HepG2 (cell line): ENCODE measurements around the gene LTB4R2. TPM values are rescaled to one million over a fixed set of nuclear protein-coding genes. Genes with fewer than 3 reads are reported as not detected.

Source experiments
- ATAC-seq: fragments of 200-7000 bp; cut with Tn5 transposase; 3 replicates; pipeline ENCODE4 v1.9.1; 2020; ENCODE audit warnings: mild to moderate bottlenecking, moderate library complexity
- BruUV-seq: library from RNA; stranded (reverse); fragments of 400-500 nt; replicated peaks from 2 replicates; lab custom pipeline; 2021; lab: Mats Ljungman, UMichigan
- CTCF ChIA-PET: fragments of 300-600 bp; formaldehyde crosslinking; extraction: SDS; loops from one replicate; lab custom pipeline; 2021; ENCODE audit warnings: low total read pairs, inconsistent platforms, low intra/inter-chr PET ratio; lab: Yijun Ruan, JAX
- POLR2A ChIA-PET: fragments of 350-600 bp; sonication (Branson Sonifier 250); formaldehyde crosslinking; loops from one replicate; lab custom pipeline; 2020; ENCODE audit warnings: antibody characterized with exemption, inconsistent platforms; lab: Yijun Ruan, JAX
- DNase-seq: peaks from one replicate; pipeline ENCODE4 v3.0.0-alpha.2; 2015; ENCODE audit warnings: low spot score
- FAIRE-seq: peaks from 3 replicates; lab custom pipeline; 2011; peaks lifted over from hg19 to GRCh38; lab: Jason Lieb, UNC
- H2AFZ ChIP-seq: one replicate; pipeline ENCODE4 v1.6.1; 2011; ENCODE audit warnings: low read length, inconsistent platforms
- H3K27ac ChIP-seq: fragments of 300-600 bp; 3 replicates; pipeline ENCODE4 v1.8.0; 2011; ENCODE audit warnings: mixed run types, mild to moderate bottlenecking, mixed read lengths, low read length, inconsistent platforms; ENCODE audit not compliant: insufficient read depth; ENCODE audit errors: extremely low read length
- H3K27me3 ChIP-seq, 2 experiments: fragments of 200-600 bp in 1 of 2; 2 replicates in 1 of 2; 3 replicates in 1 of 2; pipeline versions ENCODE4 v1.6.0 to v1.8.0; 2011; ENCODE audit warnings: low read length in 2 of 2, mild to moderate bottlenecking in 2 of 2, moderate library complexity in 2 of 2, inconsistent platforms in 1 of 2; ENCODE audit not compliant: insufficient read depth in 2 of 2, control insufficient read depth in 1 of 2
- H3K36me3 ChIP-seq, 2 experiments: fragments of 200-600 bp in 1 of 2; replicated peaks in 1 of 2; 2 replicates in 1 of 2; 3 replicates in 1 of 2; pipeline versions ENCODE4 v1.5.1 to v1.8.0; 2011; ENCODE audit warnings: low read length in 2 of 2, inconsistent platforms in 1 of 2; ENCODE audit not compliant: insufficient read depth in 2 of 2, control insufficient read depth in 1 of 2
- H3K4me1 ChIP-seq: 2 replicates; pipeline ENCODE4 v1.5.1; 2012; ENCODE audit warnings: low read length, inconsistent platforms; ENCODE audit not compliant: insufficient read depth
- H3K4me2 ChIP-seq: 2 replicates; pipeline ENCODE4 v1.6.0; 2011; ENCODE audit warnings: low read depth, low read length, inconsistent platforms
- H3K4me3 ChIP-seq, 3 experiments: fragments of 200-600 bp in 1 of 3; sonication (generic), shearing (Covaris generic) in 1 of 3; replicated peaks in 1 of 3; 2 replicates each; pipeline ENCODE4 v1.5.1; 2011 to 2016; ENCODE audit warnings: low read length in 3 of 3, inconsistent platforms in 2 of 3, low read depth in 2 of 3, mild to moderate bottlenecking in 2 of 3, control low read depth in 1 of 3, mixed read lengths in 1 of 3; ENCODE audit not compliant: insufficient read depth in 1 of 3
- H3K79me2 ChIP-seq: one replicate; pipeline ENCODE4 v1.6.1; 2011; ENCODE audit warnings: low read length, inconsistent platforms; ENCODE audit not compliant: insufficient read depth
- H3K9ac ChIP-seq: 2 replicates; pipeline ENCODE4 v1.6.0; 2011; ENCODE audit warnings: mild to moderate bottlenecking, low read depth, low read length, inconsistent platforms; ENCODE audit not compliant: insufficient read depth
- H3K9me3 ChIP-seq: 2 replicates; pipeline ENCODE4 v1.5.1; 2012; ENCODE audit warnings: mild to moderate bottlenecking, low read length
- H4K20me1 ChIP-seq: 2 replicates; pipeline ENCODE4 v1.6.0; 2011; ENCODE audit warnings: inconsistent platforms, mild to moderate bottlenecking, low read length, moderate library complexity; ENCODE audit not compliant: insufficient read depth
- CHD2 ChIP-seq: IDR thresholded peaks from 2 replicates; pipeline ENCODE4 v1.6.1; 2011; ENCODE audit warnings: low read depth, low read length, improper control_type of control experiment
- FOXC1 ChIP-seq: sonication (generic); formaldehyde crosslinking; IDR thresholded peaks from 2 replicates; pipeline ENCODE4 v1.8.0; 2022; ENCODE audit warnings: mild to moderate bottlenecking, missing genetic modification reagents, borderline replicate concordance
- JUN ChIP-seq: sonication (generic); formaldehyde crosslinking; IDR thresholded peaks from 2 replicates; pipeline ENCODE4 v1.4.0; 2020; ENCODE audit warnings: mild to moderate bottlenecking, missing genetic modification reagents
- KAT8 ChIP-seq: IDR thresholded peaks from 2 replicates; pipeline ENCODE4 v1.6.1; 2016; ENCODE audit warnings: missing genetic modification reagents, missing compliant biosample characterization
- MAFG ChIP-seq: sonication (generic); formaldehyde crosslinking; IDR thresholded peaks from 2 replicates; pipeline ENCODE4 v1.5.1; 2020; ENCODE audit warnings: mild to moderate bottlenecking, missing genetic modification reagents
- NONO ChIP-seq, 2 experiments: fragments of 450-650 bp in 1 of 2; sonication (generic) in 1 of 2; formaldehyde crosslinking in 1 of 2; IDR thresholded peaks in 1 of 2; conservative IDR thresholded peaks in 1 of 2; 2 replicates each; pipeline versions ENCODE4 v1.6.1 to v1.8.0; 2017 to 2022; ENCODE audit warnings: mild to moderate bottlenecking in 1 of 2, missing genetic modification reagents in 1 of 2, moderate library complexity in 1 of 2
- POGZ ChIP-seq: sonication (generic); formaldehyde crosslinking; IDR thresholded peaks from 2 replicates; pipeline ENCODE4 v1.4.0; 2020; ENCODE audit warnings: mild to moderate bottlenecking, missing genetic modification reagents
- RORA ChIP-seq: sonication (generic); formaldehyde crosslinking; IDR thresholded peaks from 2 replicates; pipeline ENCODE4 v1.5.0; 2020; ENCODE audit warnings: mild to moderate bottlenecking, missing genetic modification reagents, moderate library complexity
- SALL1 ChIP-seq: sonication (generic); formaldehyde crosslinking; IDR thresholded peaks from 2 replicates; pipeline ENCODE4 v1.8.0; 2022; ENCODE audit warnings: mild to moderate bottlenecking, missing genetic modification reagents
- ZFP41 ChIP-seq: sonication (generic); formaldehyde crosslinking; IDR thresholded peaks from 2 replicates; pipeline ENCODE4 v1.4.0; 2020; ENCODE audit warnings: mild to moderate bottlenecking, missing genetic modification reagents, borderline replicate concordance
- ZNF280B ChIP-seq: sonication (generic); formaldehyde crosslinking; IDR thresholded peaks from 2 replicates; pipeline ENCODE4 v1.5.0; 2020; ENCODE audit warnings: missing genetic modification reagents, mild to moderate bottlenecking, borderline replicate concordance
- WGBS: methylation state at CpG from one replicate; pipeline ENCODE4 v1.1.6; 2017; ENCODE audit warnings: low lambda C conversion rate; 5-methylcytosine and 5-hydroxymethylcytosine counted together
- in situ Hi-C: cut with HindIII; loops from 2 replicates; pipeline ENCODE4 v1.10.0; 2017; ENCODE audit warnings: low pct_unique_long_range_greater_than_20kb; ENCODE audit not compliant: extremely low pct_ligation_motif_present
- intact Hi-C: fragments of 100-400 bp; cut with micrococcal nuclease; formaldehyde crosslinking; loops from one replicate; pipeline ENCODE4 v1.10.0; 2022; ENCODE audit not compliant: unreplicated experiment
- polyA plus RNA-seq, 8 experiments: library from polyadenylated mRNA; depleted of rRNA in 3 of 8; stranded (reverse) in 7 of 8; unstranded in 1 of 8; fragments of >200 nt; fragmentation: Illumina TruSeq in 4 of 8; extraction: Trizol in 4 of 8; gene quantifications; 2 replicates each; pipeline versions ENCODE4 v1.2.1 to v1.2.3, GENCODE V29; 2011 to 2016; ENCODE audit warnings: low read depth in 4 of 8, missing spikeins in 1 of 8, mixed read lengths in 1 of 8; ENCODE audit not compliant: insufficient read depth in 1 of 8
- total RNA-seq, 5 experiments: library from RNA; depleted of rRNA; stranded (reverse); fragments of >200 nt; fragmentation: Illumina TruSeq; extraction: Trizol; gene quantifications; 2 replicates each; pipeline ENCODE4 v1.2.3, GENCODE V29; 2016; ENCODE audit warnings: low read depth in 1 of 5
- TF ChIP-seq, protein P1 (sequence below): sonication (generic); formaldehyde crosslinking; IDR thresholded peaks from 2 replicates; pipeline ENCODE4 v1.4.0; 2020; ENCODE audit warnings: missing genetic modification reagents
- TF ChIP-seq, protein P2 (sequence below): sonication (generic); formaldehyde crosslinking; IDR thresholded peaks from 2 replicates; pipeline ENCODE4 v1.4.0; 2020; ENCODE audit warnings: missing genetic modification reagents, mild to moderate bottlenecking, borderline replicate concordance
- TF ChIP-seq, protein P3 (sequence below): sonication (generic); formaldehyde crosslinking; IDR thresholded peaks from 2 replicates; pipeline ENCODE4 v1.5.0; 2020; ENCODE audit warnings: mild to moderate bottlenecking, missing genetic modification reagents

LTB4R2 gene
- total and polyA plus RNA-seq, 2 of the 13 experiments (the other 11 are each of a cell fraction or from before 2014, with no cell fraction given) = 3.9 to 6.9 TPM

DNA sequence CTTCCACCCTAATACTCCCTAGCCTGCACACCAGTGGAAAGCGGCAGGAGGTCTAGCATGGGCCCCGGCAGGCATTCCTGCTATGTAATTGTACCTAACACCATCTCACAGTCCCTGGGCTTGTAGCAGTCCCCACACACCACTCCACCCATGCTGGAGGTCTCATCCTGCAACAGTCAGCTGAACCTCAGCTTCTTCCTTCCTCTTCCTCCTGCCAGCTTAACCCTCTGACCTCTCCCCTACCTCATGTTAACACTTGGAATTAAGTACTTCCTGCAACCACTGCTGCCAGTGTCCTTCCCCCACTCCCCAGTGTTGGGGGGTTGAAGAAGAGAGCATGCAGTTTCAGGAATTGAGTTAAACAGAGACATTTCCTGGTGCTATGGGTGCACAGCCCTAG, 17.4 kb downstream of the LTB4R2 start:
- CTCF ChIA-PET = interaction anchor here (10.2 kb wide), 1 partner anchor 107 kb away, joined by 235 read pairs; the partner anchor contains the start of genes CBLN3 and KHNYN
- no TSS peak for BruUV-seq
- DNase-seq (no peak), ATAC-seq (no peak), FAIRE-seq (no peak)
- Histone ChIP-seq H2AFZ (no peak overlapping the region), H4K20me1 (no peaks in the 10 kb centered on the region), H3K27me3 (peaks cover 27 to 81% of the 10 kb centered on the region in 2 experiments), H3K9ac (no peak overlapping the region), H3K4me2 (no peak overlapping the region), H3K4me3 (no peak overlapping the region), H3K4me1 (peaks cover 17% of the 10 kb centered on the region), H3K36me3 (no peaks in the 10 kb centered on the region), H3K79me2 (no peaks in the 10 kb centered on the region), H3K9me3 (no peaks in the 10 kb centered on the region), H3K27ac (no peak overlapping the region)
- in situ Hi-C loops = no loop called here
- intact Hi-C loops = no loop called here
- POLR2A ChIA-PET = interaction anchor here (0.9 to 3.1 kb wide), 4 partner anchors 19 to 110 kb away, joined by 3 to 14 read pairs (median 8); partner anchors contain the start of genes CBLN3, CIDEB, KHNYN and TINF2
- WGBS = 60% methylated on average over 2 of the region's 2 CpGs
- TF ChIP-seq FOXC1 (CRISPR knock-in tag) (no peak), NONO (IDR thresholded peaks at IDR 0.05) (no peak), NONO (CRISPR knock-in tag; conservative IDR thresholded peaks at IDR 0.05) (no peak), RORA (no peak), MAFG (CRISPR knock-in tag) (peak; percentile 42; the same call in 1 of the 2 replicates), CHD2 (no peak), JUN (no peak), KAT8 (CRISPR knock-in tag) (no peak), POGZ (CRISPR knock-in tag) (no peak), ZFP41 (CRISPR knock-in tag) (no peak), SALL1 (no peak), ZNF280B (CRISPR knock-in tag) (0 out of 2 replicates have a peak, but pooled peaks have one; percentile 32)
- TF ChIP-seq, protein P1, sequence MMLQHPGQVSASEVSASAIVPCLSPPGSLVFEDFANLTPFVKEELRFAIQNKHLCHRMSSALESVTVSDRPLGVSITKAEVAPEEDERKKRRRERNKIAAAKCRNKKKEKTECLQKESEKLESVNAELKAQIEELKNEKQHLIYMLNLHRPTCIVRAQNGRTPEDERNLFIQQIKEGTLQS (CRISPR knock-in tag) = no peak
- TF ChIP-seq, protein P2, sequence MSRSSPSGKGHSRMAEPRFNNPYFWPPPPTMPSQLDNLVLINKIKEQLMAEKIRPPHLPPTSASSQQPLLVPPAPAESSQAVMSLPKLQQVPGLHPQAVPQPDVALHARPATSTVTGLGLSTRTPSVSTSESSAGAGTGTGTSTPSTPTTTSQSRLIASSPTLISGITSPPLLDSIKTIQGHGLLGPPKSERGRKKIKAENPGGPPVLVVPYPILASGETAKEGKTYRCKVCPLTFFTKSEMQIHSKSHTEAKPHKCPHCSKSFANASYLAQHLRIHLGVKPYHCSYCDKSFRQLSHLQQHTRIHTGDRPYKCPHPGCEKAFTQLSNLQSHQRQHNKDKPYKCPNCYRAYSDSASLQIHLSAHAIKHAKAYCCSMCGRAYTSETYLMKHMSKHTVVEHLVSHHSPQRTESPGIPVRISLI = no peak
- TF ChIP-seq, protein P3, sequence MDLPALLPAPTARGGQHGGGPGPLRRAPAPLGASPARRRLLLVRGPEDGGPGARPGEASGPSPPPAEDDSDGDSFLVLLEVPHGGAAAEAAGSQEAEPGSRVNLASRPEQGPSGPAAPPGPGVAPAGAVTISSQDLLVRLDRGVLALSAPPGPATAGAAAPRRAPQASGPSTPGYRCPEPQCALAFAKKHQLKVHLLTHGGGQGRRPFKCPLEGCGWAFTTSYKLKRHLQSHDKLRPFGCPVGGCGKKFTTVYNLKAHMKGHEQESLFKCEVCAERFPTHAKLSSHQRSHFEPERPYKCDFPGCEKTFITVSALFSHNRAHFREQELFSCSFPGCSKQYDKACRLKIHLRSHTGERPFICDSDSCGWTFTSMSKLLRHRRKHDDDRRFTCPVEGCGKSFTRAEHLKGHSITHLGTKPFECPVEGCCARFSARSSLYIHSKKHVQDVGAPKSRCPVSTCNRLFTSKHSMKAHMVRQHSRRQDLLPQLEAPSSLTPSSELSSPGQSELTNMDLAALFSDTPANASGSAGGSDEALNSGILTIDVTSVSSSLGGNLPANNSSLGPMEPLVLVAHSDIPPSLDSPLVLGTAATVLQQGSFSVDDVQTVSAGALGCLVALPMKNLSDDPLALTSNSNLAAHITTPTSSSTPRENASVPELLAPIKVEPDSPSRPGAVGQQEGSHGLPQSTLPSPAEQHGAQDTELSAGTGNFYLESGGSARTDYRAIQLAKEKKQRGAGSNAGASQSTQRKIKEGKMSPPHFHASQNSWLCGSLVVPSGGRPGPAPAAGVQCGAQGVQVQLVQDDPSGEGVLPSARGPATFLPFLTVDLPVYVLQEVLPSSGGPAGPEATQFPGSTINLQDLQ (CRISPR knock-in tag) = 0 out of 2 replicates have a peak, but pooled peaks have one; percentile 42
